GM18873 (cell line): ENCODE measurements around the gene CENPN.

Source experiments
- ATAC-seq: cut with Tn5 transposase; IDR thresholded peaks from one replicate; pipeline ENCODE4 v1.9.1; 2021; ENCODE audit warnings: mild to moderate bottlenecking, moderate library complexity, moderate number of reproducible peaks; ENCODE audit not compliant: unreplicated experiment, low FRiP score

Gene CENPN

DNA sequence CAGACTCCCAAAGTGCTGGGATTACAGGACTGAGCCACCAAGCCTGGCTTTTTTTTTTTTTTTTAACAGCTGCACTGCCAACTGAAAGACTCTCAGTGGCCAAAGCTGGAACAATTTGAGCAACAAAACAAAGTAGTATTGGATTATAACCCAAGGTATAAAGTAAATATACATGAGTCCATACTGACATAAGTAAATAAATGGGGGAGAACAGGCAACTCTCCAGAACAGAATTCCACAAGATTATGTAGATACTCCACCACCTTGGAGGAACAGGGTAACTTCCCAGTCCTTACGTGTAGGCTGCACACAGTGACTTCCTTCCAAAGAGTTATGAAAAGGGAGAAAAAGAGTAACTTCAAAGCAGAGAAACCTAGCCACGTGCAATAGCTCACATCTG, 16.0 kb upstream of the CENPN start:
- ATAC-seq: no peak

DNA sequence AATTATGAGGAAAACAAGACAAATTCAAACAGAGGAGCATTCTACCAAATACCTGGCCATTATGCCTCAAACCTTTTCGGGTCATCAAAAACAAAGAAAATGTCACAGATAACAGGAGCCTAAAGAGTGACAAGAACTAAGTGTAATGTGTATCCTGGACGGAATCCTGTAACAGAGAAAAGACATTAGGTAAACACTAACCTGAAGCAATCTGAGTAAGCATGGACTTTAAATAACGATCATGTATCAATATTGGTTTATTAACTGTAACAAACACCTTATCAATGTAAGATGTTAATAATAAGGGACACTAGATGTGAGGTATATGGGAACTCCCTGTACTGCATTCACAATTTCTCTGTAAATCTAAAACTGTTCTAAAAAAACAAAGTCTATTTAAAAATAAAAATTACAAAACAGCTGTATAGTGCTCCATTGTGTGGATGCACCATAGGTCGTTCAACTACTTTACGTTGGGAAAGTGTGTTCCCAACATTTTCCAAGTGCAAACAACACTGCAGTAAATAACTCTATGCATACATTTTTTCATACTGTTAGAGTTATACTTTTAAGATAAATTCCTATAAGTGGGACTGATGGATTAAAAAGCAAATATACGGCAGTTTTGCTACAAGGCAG, 15.1 kb upstream of the CENPN start:
- ATAC-seq: no peak

DNA sequence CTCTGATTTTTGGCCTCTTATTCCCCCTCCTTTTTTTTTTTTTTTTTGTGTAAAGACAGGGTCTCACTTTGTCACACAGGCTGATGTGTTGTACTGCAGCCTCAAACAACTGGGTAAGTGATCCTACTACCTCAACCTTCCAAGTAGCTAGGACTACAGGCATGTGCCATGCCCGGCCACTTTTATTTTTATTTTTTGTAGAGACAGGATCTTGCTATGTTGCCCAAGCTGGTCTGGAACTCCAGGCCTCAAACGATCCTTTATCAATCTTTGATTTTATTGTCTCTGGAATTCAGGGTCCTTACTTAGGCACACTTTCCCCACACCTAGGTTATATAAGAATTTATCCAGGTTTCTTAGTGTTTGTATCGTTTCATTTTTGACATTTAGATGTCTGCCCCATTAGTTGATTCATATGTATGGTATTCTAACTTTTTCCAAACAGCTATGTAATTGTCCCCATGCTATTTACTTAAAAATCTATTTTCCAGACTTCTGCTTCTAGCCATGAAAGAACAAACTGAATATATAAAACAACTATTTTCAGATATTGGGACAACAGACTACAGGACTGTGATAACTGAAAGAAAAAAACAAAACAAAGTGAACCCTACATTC, 14.2 kb upstream of the CENPN start:
- no peak for ATAC-seq

DNA sequence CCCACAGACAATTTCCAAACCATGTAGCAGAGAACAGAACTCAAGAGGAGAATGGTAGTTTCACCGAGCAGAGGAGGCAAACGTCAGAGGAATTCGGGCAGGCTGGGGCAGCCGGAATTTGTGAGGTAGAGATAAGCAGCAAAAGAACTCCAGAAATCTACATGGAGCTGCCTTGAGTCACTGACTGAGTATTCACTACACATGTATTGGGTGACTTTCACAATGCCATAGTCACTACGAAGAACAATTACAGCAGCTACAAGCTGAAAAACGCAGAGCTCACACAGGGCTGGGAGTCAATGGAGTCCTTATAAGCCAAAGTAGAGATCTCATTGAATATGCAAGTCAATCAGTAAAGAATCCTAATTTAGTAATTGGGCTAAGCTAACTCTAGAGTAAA, 13.7 kb upstream of the CENPN start:
- ATAC-seq: no peak

DNA sequence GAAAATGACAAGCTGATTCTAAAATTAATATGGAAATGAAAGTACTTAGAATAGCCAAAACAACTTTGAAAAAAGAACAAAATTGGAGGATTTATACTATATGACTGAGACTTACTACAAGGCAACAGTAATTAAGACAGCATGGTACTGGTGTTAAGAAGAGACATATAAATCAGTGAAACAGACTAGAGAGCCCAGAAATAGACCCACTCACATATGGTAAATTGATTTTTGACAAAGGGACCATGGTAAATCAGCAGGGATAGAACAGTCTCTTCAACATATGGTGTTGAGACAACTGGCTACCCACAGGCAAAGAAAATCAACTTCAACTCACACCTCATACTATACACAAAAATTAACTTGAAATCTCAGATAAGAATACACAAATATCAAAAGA, 13.2 kb upstream of the CENPN start:
- no peak for ATAC-seq

DNA sequence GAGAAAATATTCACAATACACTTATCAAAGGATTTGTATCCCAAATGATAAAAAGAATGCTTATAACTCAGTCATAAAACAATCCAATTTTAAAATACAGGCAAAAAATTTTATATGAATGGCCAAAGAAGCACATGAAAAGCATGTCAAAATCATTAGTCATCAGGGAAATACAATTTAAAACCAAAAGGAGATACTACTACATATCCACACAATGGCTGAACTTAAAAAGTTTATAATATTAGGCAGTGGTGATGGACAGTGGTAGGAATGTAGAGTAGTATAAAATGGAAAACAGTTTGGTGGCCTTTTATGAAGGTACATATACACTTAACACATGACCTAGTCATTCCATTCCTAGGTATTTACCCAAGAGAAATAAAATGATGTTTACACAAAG, 12.6 kb upstream of the CENPN start:
- no peak for ATAC-seq

DNA sequence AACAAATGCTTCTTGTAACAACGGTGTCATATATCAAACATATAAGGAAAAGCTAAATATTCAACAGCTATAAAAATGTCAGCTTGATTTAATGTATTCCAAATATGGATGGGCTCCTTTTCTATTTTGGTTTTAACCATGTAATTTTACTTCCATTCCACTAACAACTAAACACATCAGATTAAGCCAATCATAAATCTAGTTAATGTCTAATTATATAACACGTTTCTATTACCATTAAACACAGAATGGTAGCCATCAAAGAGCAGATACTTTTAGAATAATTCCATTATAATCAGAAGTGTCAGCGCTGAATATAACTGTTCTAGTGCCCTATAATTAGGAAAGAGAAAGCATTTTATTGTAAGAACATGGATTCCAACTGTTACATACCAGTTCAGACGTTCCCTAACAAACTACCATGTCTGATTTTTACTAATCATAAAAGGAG, 10.3 kb upstream of the CENPN start:
- peak; percentile 19 for ATAC-seq

DNA sequence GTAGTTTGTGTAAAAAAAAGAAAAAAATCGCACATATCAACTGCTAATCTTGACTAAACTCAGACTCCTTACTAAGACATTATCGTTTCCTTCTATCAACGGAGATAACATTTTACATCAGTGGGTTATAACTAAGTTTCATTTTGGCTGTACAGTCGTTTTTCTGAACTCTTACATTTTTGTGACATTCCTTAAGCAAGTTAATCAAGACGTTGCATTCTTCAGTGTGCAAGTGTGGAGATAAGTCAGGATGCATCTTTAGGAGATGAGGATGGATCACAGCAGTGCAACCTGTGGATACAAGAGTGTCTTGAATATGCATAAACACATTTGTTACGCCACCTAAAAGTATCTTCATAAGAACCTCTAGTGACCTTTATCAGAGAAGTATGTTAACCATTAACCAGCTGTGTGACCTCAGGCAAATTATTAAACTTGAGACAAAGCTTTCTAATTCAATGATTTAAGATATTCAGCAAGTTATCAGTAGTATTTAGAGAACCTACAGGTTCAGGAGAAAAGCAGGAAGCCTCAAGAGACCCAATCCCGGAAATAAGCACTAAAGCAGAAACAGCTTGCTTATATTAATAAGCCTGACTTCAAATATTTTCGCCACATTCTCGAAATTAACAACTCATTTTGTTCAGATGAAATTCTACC, 9.7 kb upstream of the CENPN start:
- peak; percentile 64 for ATAC-seq

DNA sequence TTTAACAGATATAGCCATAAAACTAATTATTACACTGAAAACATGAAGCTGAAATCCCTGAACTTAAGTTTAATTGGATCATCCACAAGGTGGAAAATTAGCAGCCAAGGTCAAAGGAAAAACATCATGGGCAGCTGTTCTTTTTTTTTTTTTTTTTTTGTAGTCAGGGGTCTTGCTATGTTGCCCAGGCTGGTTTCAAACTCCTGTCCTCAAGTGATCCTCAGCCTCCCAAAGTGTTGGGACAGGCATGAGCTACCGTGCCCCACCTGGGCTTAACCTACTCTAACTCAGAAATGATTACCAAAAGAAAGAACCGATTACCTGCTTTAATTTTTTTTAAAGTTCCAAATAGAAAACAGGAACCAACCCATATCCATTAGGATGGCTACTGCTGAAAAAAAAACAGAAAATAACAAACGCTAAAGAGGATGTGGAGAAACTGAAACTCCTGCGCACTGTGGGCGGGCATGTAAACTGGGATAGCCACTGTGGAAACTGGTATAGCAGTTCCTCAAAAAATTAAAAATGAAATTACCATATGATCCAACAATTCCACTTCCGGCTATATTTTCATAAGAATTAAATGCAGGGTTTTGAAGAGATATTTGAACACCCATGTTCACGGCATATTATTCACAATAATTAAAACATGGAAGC, 8.9 kb upstream of the CENPN start:
- no peak for ATAC-seq

DNA sequence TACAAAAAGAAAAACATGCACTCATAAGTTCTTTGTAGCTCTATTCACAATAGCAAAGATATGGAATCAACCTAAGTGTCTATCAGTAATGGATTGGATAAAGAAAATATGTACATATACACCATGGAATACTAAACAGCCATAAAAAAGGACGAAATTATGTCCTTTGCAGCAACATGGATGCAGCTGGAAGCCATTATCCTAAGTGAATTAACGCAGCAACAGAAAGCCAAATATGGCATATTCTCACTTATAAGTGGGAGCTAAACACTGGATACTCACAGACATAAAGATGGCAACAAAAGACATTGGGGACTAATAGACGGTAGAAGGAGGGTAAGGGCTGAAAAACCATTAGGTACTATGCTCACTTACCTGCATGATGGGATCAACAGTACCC, 6.1 kb upstream of the CENPN start:
- no peak for ATAC-seq

DNA sequence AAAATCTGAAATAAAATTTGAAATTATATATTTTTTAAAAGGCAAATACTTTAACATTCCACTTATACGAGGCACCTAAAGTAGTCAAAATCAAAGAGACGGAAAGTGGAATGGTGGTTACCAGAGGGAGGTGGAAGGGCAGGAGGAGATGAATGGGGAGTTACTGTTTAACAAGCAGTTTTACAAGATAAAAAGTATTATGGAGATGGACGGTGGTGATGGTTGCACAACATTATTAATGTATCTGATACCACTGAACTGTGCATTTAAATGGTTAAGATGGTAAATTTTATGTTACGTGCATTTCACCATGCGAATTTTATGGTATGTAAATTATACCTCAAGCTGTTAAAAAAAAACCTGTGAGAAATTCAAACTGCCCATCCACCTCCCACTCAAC, 5.7 kb upstream of the CENPN start:
- no peak for ATAC-seq

DNA sequence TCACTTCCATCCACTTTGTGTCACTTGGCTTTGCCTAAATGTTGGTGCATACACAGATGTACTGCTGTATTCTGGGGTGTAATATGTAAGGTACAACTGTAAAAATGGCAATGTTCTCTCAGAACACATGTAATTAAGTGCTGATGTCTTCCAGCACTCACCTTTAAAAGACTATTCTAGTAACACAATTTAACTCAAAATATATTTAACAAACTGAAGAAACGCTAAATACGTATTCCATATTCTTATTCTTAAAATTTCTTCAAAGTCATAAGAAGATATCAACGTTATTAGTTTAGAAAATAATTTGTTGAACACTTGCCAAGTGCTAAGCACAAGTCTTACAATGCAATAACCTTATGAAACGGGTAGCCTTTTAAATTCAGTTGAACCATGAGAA, 4.0 kb upstream of the CENPN start:
- ATAC-seq: no peak

DNA sequence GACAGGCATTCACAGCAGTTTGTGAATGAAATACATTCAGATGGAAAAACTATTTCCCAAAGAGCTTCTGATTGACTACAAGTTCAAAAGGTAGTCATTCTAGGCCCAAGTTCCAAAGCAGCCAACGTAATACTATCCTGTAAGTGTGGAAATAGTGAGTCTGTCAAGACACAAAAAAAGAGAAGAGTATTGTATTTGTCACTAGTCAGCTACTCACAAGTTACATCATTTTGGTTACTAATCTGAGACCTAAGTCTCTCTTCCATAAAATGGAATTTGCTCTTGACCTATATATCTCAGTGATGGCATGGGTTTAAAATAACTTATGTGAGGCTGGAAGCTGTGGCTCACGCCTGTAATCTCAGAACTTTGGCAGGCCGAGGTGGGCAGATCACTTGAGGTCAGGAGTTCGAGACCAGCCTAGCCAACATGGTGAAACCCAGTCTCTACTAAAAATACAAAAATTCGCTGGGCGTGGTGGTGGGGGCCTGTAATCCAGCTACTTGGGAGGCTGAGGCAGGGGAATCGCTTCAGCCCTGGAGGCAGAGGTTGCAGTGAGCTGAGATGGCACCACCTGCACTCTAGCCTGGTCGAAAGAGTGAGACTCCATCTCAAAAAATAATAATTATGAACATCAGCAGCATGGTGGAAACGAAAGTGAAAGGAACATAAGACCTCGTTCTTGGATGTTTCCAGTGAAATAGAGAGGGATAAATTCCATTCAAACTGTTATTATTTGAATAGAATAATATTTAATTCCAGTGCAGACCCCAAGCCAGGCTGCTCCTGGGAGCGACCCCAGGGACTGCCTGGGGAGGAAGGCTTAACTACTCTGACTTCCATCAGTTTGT, 3.2 kb upstream of the CENPN start:
- no peak for ATAC-seq

DNA sequence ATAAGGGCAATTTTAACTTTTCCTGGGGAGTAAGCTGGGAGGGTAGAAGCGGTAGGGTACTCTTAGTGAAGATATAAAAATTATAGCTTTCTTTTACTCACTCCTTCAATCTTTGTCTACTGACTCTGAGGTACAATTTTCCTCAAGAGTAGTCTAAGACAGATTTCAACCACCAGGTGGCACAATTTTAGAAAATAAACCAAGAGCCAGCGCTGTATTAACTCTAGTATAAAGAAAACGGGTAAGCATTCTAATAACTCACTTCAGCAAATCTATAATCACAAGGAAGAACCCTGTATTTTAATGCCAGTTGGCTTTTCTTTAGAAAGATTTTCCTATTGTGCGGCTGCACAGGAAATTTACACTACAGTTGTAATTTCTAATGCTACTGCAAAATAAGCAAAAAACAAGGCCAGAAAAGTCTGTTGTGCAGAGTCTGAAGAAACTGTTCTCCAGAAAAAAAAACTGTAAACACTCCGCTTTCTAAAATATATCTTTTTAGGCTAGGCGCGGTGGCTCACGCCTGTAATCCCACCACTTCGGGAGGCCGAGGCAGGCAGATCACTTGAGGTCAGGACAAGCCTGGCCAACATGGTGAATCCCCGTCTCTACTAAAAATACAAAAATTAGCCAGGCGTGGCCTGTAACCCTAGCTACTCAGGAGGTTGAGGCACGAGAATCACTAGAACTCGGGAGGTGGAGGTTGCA, 2.2 kb upstream of the CENPN start:
- no peak for ATAC-seq

DNA sequence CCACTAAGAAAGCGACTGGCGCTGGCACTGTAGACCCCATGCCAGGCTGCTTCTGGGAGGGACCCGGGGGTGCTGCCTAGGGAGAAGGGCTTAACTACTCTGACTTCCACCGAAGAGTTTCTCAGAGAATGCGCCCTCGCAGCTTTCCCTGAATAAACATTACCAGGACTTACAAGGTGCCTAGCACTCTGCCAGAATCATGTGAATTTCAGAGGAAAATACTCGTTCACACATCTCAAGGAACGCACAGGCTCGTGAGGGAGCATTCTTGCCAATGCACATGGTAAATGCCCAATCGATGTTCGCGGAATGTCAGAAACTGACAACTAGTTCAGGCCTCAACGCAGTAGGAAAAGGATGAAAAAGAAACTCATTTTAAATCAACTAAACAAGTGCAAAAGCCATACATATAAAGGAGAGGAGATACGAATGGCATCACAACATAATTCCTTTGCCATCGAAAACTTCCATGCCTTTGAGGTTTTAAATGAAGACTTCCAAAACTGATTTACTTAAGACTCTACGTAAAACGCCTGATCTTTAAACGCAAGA, 1.3 kb upstream of the CENPN start:
- no peak for ATAC-seq

DNA sequence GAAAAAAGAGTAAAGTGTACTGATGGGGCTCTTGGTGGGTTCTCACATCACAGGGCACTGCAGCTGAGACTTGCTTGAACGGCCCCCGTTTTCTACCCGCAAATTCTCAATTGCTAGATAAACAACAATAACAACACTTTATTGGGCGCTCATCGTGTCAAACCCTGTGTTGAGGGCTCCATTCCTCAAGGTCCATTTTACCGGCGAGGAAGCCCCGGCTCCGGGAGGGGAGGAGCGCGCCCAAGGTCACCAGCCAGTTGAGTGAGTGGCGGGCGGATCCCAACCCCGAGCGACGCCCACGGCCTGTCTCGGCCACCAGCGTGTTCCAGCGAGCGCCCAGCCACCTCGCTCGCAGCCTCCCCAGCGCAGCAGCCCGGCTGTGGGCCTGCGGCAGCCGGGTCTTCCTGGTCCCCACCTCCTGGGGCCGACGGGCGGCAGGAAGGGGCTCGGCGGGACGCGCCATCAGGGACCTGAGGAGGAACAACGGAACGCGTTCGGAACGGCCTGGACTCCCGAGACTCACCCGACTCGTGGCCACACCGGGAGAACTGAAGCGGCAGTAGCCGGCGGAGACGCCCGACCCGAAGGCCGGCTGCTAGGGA, 702 bp upstream of the CENPN start:
- ATAC-seq: peak; percentile 19

DNA sequence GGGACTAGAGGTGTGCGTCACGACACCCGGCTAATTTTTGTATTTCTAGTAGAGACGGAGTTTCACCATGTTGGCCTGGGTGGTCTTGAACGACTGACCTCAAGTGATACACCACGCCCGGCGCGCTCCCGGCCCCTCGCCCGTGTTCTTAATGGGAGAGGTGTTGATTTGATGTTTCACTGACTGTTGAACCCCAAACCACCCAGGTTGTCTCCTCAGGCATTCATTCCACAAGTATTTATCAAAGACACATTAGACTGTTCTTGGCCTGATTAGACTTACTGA, 1.4 kb downstream of the CENPN start:
- ATAC-seq: no peak

DNA sequence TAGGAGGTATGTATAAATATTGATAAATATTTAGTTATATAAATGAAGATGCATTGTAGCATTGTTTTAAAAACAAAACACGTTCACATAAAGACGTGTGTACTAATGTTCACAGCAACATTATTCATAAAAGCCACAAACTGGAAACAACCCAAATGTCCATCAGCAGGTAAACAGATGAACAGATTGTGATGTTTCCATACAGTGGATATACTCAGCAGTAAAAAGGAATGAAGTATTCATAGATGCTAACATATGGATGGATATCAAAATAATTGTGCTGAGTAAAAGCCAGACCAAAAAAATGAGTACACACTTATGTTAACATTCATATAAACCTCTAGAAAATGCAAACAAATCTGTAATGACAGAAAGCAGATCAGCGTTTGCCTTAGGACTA, 6.0 kb downstream of the CENPN start:
- no peak for ATAC-seq

DNA sequence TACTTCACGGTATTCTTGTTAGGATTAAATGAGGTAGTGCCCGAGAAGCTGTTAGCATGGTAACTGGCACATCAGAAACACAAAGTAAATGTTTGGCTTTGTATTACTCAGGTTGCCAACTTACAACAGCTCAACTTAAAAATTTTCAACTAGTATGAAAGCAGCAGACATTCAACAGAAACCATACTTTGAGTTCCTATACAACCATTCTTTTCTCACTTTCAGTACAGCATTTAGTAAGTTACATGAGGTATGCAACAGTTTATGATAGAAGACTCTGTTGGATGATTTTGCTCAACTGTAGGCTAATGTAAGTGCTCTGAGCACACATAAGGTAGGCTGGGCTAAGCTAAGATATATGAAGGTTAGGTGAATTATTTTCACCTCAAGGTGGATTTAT, 7.7 kb downstream of the CENPN start:
- ATAC-seq: no peak

DNA sequence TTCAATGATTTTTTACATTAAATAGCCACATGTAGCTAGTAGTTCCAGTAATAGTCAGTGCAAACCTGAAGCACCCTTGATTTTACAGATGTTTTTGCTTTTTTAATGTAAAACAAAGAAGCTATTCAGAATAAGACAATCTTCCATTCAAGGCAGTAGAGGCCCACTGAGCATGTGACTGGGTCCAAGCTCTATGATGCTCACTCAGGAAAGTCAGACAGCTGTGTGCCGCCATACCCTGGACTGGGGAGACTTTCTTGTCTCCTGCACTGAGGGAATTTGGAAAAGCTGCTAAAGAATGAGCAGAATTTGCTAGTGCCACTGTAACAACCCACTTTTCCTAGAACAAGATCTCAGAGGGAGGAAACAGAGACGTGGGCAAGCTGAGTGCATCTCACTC, 11.5 kb downstream of the CENPN start:
- ATAC-seq: no peak
